ENCODE data around the gene B4GALNT3. TPM values are rescaled to one million over a fixed set of nuclear protein-coding genes. Genes with fewer than 3 reads are reported as not detected.
A peak's percentile ranks its signal among the peaks of the same experiment; 100 is the strongest.

The B4GALNT3 gene
- total RNA-seq, 1 donor from 2014 or later = 4.2 TPM

DNA sequence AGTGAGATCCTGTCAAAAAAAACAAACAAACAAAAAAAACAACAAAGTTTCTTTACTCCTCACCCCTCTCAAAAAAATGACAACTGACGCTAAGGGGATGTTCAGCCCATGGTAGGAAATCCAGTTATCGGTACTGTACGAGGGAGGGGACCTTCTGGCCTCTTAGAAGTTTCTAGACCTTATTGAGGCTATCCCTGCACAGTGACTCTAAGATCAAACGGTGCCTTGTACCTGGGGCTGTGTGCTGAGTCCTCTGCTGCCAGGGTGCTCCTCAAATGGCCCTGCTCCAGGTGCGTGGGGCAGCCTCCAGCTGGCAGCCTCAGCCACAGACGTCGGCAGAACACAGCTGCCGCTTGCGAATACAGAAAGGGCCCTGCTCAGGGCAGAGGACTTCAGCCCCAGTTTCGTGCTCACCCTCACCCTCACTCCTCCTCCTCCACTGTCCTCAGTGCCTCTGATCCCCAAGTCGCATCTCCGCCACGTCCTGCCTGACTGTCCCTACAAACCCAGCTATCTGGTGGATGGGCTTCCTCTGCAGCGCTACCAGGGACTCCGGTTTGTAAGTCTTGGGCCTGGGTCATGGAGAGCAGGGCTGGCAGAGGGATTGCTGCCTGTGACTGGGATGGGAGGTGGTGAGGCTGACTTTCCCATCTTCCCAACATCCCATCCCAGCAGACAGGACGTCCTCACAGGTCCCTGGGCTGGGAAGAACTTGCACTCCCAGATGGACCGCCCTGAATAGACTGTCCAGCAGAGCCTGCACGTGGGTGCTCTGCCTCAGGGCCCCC is 90.9 kb downstream of the B4GALNT3 start:
- H3K4me3 ChIP-seq (ENCODE audit: low read length in 3 of 3) = peak overlapping the region in 1 of 3 donors; percentile 12
- H3K27ac ChIP-seq (ENCODE audit: low read depth, low read length) = peak overlapping the region; percentile 48
- peak overlapping the region; percentile 12 to 70 (median 47) for H3K9ac ChIP-seq (ENCODE audit: low read depth in 1 of 3, low read length in 3 of 3)
- peaks cover 25 to 52% (median 35%) of the 10 kb centered on the region in 3 donors for H3K4me1 ChIP-seq (ENCODE audit: control insufficient read depth in 3 of 3, insufficient read depth in 3 of 3, low read length in 3 of 3)
- peaks cover 0 to 2% (median 0%) of the 10 kb centered on the region in 3 donors for H3K36me3 ChIP-seq (ENCODE audit: control insufficient read depth in 3 of 3, insufficient read depth in 3 of 3, low read length in 3 of 3)
- peaks cover 0 to 3% (median 0%) of the 10 kb centered on the region in 3 donors for H3K27me3 ChIP-seq (ENCODE audit: control insufficient read depth in 3 of 3, insufficient read depth in 3 of 3, low read length in 3 of 3)
- H3K9me3 ChIP-seq (ENCODE audit: control insufficient read depth in 3 of 3, low read length in 3 of 3) = no peaks in the 10 kb centered on the region

DNA sequence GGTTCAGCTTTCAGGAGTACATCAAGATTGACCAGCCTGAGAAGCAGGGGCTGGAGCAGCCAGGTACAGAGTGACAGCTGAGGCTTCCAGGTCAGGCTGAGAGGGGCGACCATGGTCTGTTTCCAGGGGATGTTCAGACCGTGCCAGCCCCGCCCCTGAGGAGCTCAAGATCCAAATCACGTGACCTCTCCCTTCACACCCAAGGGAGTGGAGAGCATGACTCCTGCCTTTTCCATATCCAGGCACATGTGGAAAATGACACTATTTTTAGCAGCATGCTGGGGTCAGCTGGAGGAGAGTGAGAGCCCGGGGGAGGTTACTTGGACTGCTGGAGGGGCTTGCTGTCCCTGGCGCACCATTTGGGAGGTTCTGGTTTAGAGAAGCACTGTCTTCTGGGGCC is 92.7 kb downstream of the B4GALNT3 start:
- Histone ChIP-seq H3K27ac (ENCODE audit: low read depth, low read length) (peak overlapping the region; percentile 22), H3K36me3 (ENCODE audit: control insufficient read depth in 3 of 3, insufficient read depth in 3 of 3, low read length in 3 of 3) (peaks cover 0 to 4% (median 2%) of the 10 kb centered on the region in 3 donors), H3K4me3 (ENCODE audit: low read length in 3 of 3) (no peak overlapping the region), H3K27me3 (ENCODE audit: control insufficient read depth in 3 of 3, insufficient read depth in 3 of 3, low read length in 3 of 3) (no peaks in the 10 kb centered on the region), H3K9ac (ENCODE audit: low read depth in 1 of 3, low read length in 3 of 3) (no peak overlapping the region), H3K4me1 (ENCODE audit: control insufficient read depth in 3 of 3, insufficient read depth in 3 of 3, low read length in 3 of 3) (peaks cover 25 to 45% (median 29%) of the 10 kb centered on the region in 3 donors), H3K9me3 (ENCODE audit: control insufficient read depth in 3 of 3, low read length in 3 of 3) (no peaks in the 10 kb centered on the region)

DNA sequence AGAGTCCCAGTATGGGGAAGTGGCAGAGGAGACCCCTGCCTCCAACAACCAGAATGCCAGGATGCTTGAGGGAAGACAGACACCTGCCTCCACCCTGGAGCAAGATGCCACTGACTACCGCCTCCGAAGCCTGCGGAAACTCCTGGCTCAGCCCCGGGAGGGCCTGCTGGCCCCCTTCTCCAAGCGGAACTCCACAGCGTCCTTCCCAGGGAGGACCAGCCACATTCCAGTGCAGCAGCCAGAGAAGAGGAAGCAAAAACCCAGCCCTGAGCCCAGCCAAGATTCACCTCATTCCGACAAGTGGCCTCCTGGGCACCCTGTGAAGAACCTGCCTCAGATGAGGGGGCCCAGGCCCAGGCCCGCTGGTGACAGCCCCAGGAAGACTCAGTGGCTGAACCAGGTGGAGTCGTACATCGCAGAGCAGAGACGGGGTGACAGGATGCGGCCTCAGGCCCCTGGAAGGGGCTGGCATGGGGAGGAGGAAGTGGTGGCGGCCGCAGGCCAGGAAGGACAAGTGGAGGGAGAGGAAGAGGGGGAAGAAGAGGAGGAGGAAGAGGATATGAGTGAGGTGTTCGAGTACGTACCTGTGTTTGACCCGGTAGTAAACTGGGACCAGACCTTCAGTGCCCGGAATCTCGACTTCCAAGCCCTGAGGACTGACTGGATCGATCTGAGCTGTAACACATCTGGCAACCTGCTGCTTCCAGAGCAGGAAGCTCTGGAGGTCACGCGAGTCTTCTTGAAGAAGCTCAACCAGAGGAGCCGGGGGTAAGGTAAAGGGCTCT is 93.7 kb downstream of the B4GALNT3 start:
- Histone ChIP-seq H3K9me3 (ENCODE audit: control insufficient read depth in 3 of 3, low read length in 3 of 3) (no peaks in the 10 kb centered on the region), H3K27ac (ENCODE audit: low read depth, low read length) (peak overlapping the region; percentile 22), H3K36me3 (ENCODE audit: control insufficient read depth in 3 of 3, insufficient read depth in 3 of 3, low read length in 3 of 3) (peaks cover 0 to 6% (median 2%) of the 10 kb centered on the region in 3 donors), H3K4me3 (ENCODE audit: low read length in 3 of 3) (peak overlapping the region in 1 of 3 donors; percentile 22), H3K4me1 (ENCODE audit: control insufficient read depth in 3 of 3, insufficient read depth in 3 of 3, low read length in 3 of 3) (peaks cover 25 to 45% (median 29%) of the 10 kb centered on the region in 3 donors), H3K27me3 (ENCODE audit: control insufficient read depth in 3 of 3, insufficient read depth in 3 of 3, low read length in 3 of 3) (no peaks in the 10 kb centered on the region), H3K9ac (ENCODE audit: low read depth in 1 of 3, low read length in 3 of 3) (no peak overlapping the region)

DNA sequence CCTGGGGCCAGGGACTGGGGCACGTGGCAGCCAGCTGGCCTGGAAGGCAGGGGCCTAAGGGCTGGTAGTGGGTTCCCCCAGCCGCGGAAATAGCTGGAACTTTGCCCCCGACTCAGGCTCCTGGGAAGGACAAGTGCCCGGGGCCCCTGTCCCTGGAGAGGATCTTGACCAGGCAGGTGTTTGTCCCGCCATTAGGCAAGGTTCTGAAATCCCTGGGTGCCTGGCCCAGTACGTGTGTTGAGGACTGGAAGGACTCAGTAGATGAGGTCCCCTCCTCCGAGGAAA is 94.2 kb downstream of the B4GALNT3 start:
- H3K27me3 ChIP-seq (ENCODE audit: control insufficient read depth in 3 of 3, insufficient read depth in 3 of 3, low read length in 3 of 3) = no peaks in the 10 kb centered on the region
- H3K27ac ChIP-seq (ENCODE audit: low read depth, low read length) = no peak overlapping the region
- peaks cover 0 to 6% (median 2%) of the 10 kb centered on the region in 3 donors for H3K36me3 ChIP-seq (ENCODE audit: control insufficient read depth in 3 of 3, insufficient read depth in 3 of 3, low read length in 3 of 3)
- H3K4me3 ChIP-seq (ENCODE audit: low read length in 3 of 3) = no peak overlapping the region
- H3K9me3 ChIP-seq (ENCODE audit: control insufficient read depth in 3 of 3, low read length in 3 of 3) = no peaks in the 10 kb centered on the region
- H3K4me1 ChIP-seq (ENCODE audit: control insufficient read depth in 3 of 3, insufficient read depth in 3 of 3, low read length in 3 of 3) = peaks cover 25 to 41% (median 29%) of the 10 kb centered on the region in 3 donors
- no peak overlapping the region for H3K9ac ChIP-seq (ENCODE audit: low read depth in 1 of 3, low read length in 3 of 3)

DNA sequence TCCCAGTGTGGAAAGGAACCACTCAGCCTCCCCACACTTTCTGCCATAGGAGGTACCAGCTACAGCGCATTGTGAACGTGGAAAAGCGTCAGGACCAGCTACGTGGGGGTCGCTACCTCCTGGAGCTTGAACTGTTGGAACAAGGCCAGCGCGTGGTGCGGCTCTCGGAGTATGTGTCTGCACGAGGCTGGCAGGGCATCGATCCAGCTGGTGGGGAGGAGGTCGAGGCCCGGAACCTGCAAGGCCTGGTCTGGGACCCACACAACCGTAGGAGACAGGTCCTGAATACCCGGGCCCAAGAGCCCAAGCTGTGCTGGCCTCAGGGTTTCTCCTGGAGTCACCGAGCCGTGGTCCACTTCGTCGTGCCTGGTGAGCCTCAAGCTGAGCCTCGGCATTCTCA is 96.8 kb downstream of the B4GALNT3 start:
- Histone ChIP-seq H3K9me3 (ENCODE audit: control insufficient read depth in 3 of 3, low read length in 3 of 3) (no peaks in the 10 kb centered on the region), H3K27ac (ENCODE audit: low read depth, low read length) (no peak overlapping the region), H3K27me3 (ENCODE audit: control insufficient read depth in 3 of 3, insufficient read depth in 3 of 3, low read length in 3 of 3) (peaks cover 0 to 3% (median 2%) of the 10 kb centered on the region in 3 donors), H3K4me3 (ENCODE audit: low read length in 3 of 3) (no peak overlapping the region), H3K36me3 (ENCODE audit: control insufficient read depth in 3 of 3, insufficient read depth in 3 of 3, low read length in 3 of 3) (peaks cover 0 to 7% (median 6%) of the 10 kb centered on the region in 3 donors), H3K4me1 (ENCODE audit: control insufficient read depth in 3 of 3, insufficient read depth in 3 of 3, low read length in 3 of 3) (peaks cover 19 to 30% (median 24%) of the 10 kb centered on the region in 3 donors), H3K9ac (ENCODE audit: low read depth in 1 of 3, low read length in 3 of 3) (no peak overlapping the region)

DNA sequence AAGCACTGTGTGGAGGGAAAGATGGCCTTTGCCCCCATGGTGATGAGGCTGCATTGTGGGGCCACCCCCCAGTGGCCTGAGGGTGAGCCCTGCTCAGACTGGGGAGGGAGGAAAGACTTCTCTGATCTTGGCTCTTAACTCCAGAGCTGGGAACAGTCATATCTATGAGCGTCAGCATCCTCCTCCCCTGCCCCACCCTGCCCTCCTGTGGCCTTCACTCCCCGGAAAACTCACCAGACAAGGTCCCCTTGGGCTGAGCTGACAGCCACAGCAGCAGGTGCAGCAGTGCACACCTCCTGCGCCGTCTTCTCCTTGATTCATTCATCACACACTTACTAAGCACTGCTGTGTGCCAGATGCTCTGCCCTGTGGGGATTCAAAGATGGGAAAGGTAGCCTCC is 98.8 kb downstream of the B4GALNT3 start:
- Histone ChIP-seq H3K4me3 (ENCODE audit: low read length in 3 of 3) (no peak overlapping the region), H3K9ac (ENCODE audit: low read depth in 1 of 3, low read length in 3 of 3) (no peak overlapping the region), H3K9me3 (ENCODE audit: control insufficient read depth in 3 of 3, low read length in 3 of 3) (no peaks in the 10 kb centered on the region), H3K27me3 (ENCODE audit: control insufficient read depth in 3 of 3, insufficient read depth in 3 of 3, low read length in 3 of 3) (peaks cover 0 to 3% (median 2%) of the 10 kb centered on the region in 3 donors), H3K27ac (ENCODE audit: low read depth, low read length) (no peak overlapping the region), H3K36me3 (ENCODE audit: control insufficient read depth in 3 of 3, insufficient read depth in 3 of 3, low read length in 3 of 3) (peaks cover 0 to 7% (median 6%) of the 10 kb centered on the region in 3 donors), H3K4me1 (ENCODE audit: control insufficient read depth in 3 of 3, insufficient read depth in 3 of 3, low read length in 3 of 3) (peaks cover under 1 to 11% (median 8%) of the 10 kb centered on the region in 3 donors)

DNA sequence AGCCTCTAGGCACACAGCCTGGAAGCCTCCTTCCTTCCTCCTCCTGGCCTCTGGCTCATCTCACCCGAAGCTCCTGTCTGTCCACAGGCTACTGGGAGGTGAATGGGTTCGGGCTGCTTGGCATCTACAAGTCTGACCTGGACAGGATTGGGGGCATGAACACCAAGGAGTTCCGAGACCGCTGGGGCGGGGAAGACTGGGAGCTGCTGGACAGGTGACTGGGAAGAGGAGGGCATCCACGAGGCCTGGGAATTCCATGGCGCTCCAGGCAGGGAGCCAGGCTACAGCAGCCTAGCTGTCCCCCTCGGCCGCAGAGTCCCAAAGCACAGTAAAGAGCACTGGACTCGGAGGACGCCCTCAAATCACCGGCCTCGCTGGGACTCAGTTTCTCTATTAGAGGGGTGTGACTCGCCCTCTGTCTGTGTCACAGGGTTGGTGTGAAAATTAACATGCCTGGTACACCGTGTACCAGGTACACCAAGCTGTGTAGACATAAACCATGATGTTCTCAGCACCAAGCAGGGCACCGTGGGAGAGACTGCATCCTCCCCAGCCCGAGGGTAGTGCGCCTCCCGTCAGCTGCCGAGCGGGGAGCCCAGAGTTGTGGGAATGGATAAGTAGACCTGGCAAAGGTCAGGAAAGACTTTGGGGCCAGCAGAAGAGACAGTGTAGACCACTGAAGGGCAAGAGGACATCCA is 99.6 kb downstream of the B4GALNT3 start:
- Histone ChIP-seq H3K27me3 (ENCODE audit: control insufficient read depth in 3 of 3, insufficient read depth in 3 of 3, low read length in 3 of 3) (peaks cover 0 to 3% (median 2%) of the 10 kb centered on the region in 3 donors), H3K27ac (ENCODE audit: low read depth, low read length) (no peak overlapping the region), H3K9me3 (ENCODE audit: control insufficient read depth in 3 of 3, low read length in 3 of 3) (no peaks in the 10 kb centered on the region), H3K9ac (ENCODE audit: low read depth in 1 of 3, low read length in 3 of 3) (no peak overlapping the region), H3K4me3 (ENCODE audit: low read length in 3 of 3) (no peak overlapping the region), H3K4me1 (ENCODE audit: control insufficient read depth in 3 of 3, insufficient read depth in 3 of 3, low read length in 3 of 3) (peaks cover 2 to 6% (median 5%) of the 10 kb centered on the region in 3 donors), H3K36me3 (ENCODE audit: control insufficient read depth in 3 of 3, insufficient read depth in 3 of 3, low read length in 3 of 3) (peaks cover 0 to 7% (median 6%) of the 10 kb centered on the region in 3 donors)

DNA sequence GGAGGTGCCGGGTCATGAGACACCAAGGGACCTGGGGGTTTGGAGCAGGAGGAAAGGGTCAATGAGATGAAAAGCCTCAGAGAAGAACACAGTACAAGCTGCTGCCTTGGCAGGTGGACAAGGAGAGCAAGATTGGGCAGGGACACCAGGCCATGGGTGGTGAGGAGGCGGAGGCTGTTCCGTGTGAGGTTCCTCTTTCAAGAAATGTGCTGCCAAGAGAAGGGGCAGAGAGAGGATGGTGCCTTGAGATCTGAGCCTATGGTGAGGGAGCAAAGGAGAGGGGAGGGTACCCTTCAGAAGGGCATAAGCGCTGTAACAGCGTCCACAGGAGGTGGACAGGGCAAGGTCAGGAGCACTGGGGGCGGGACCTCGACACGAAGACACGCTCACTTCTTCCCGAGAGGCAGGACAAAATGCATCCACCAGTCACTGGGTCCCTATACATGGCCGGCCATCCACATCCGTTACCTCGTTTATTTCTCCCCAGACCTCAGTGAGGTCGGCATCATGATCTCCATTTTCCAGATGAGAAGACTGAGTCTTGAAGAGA is 100.2 kb downstream of the B4GALNT3 start:
- peaks cover 0 to 11% (median 6%) of the 10 kb centered on the region in 3 donors for H3K36me3 ChIP-seq (ENCODE audit: control insufficient read depth in 3 of 3, insufficient read depth in 3 of 3, low read length in 3 of 3)
- no peak overlapping the region for H3K27ac ChIP-seq (ENCODE audit: low read depth, low read length)
- H3K9me3 ChIP-seq (ENCODE audit: control insufficient read depth in 3 of 3, low read length in 3 of 3) = no peaks in the 10 kb centered on the region
- H3K9ac ChIP-seq (ENCODE audit: low read depth in 1 of 3, low read length in 3 of 3) = no peak overlapping the region
- peaks cover 2 to 6% (median 5%) of the 10 kb centered on the region in 3 donors for H3K4me1 ChIP-seq (ENCODE audit: control insufficient read depth in 3 of 3, insufficient read depth in 3 of 3, low read length in 3 of 3)
- no peak overlapping the region for H3K4me3 ChIP-seq (ENCODE audit: low read length in 3 of 3)
- H3K27me3 ChIP-seq (ENCODE audit: control insufficient read depth in 3 of 3, insufficient read depth in 3 of 3, low read length in 3 of 3) = peaks cover 0 to 3% (median 2%) of the 10 kb centered on the region in 3 donors

DNA sequence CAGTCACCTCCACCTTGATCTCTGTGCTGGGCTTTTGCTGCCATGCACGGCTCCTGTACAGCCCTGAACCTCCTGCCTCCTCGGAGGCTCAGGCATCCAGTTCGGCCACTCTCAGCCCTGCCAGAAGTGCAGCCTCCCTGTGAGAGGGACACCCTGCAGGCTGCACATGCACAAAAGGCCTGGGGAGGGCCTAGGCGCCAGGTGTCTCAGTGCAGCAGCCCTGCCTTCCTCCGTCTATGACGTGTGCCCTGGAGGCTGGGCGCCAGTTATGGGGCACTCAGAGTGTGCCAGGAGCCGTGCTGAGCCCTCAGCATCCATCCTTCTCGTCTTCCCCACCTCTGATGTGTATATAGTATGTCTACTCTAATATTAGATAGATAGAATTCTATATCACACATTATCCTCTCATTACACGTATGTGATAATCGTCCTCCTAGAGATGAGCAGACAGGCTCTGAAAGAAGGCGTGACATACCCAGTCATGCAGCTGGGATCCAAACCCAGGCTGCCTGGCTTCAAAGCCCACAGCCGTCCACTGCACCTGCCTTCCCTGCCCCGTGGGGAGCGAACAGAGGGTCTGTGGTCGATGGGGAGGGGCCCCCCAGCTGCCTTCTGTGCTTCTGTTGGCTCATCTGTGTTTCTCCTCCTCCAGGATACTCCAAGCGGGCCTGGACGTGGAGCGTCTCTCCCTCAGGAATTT is 101.1 kb downstream of the B4GALNT3 start:
- H3K36me3 ChIP-seq (ENCODE audit: control insufficient read depth in 3 of 3, insufficient read depth in 3 of 3, low read length in 3 of 3) = peaks cover 0 to 11% (median 6%) of the 10 kb centered on the region in 3 donors
- H3K4me1 ChIP-seq (ENCODE audit: control insufficient read depth in 3 of 3, insufficient read depth in 3 of 3, low read length in 3 of 3) = peaks cover 2 to 6% (median 5%) of the 10 kb centered on the region in 3 donors

More for the DNA sequence above, 101.1 kb downstream of the B4GALNT3 start:
- H3K27ac ChIP-seq (ENCODE audit: low read depth, low read length) = no peak overlapping the region
- H3K9ac ChIP-seq (ENCODE audit: low read depth in 1 of 3, low read length in 3 of 3) = no peak overlapping the region
- peaks cover 0 to 3% (median 2%) of the 10 kb centered on the region in 3 donors for H3K27me3 ChIP-seq (ENCODE audit: control insufficient read depth in 3 of 3, insufficient read depth in 3 of 3, low read length in 3 of 3)
- H3K9me3 ChIP-seq (ENCODE audit: control insufficient read depth in 3 of 3, low read length in 3 of 3) = no peaks in the 10 kb centered on the region
- no peak overlapping the region for H3K4me3 ChIP-seq (ENCODE audit: low read length in 3 of 3)
